Measurements from ENCODE around the gene FMR1. TPM values are rescaled to one million over a fixed set of nuclear protein-coding genes. Genes with fewer than 3 reads are reported as not detected.

The FMR1 gene
- total RNA-seq, 6 experiments from 2014 or later = 17.7 to 21.7 (median 19.9) TPM

- H3K27me3 Mint-ChIP-seq (ENCODE audit: insufficient read depth) = no peaks in the 10 kb centered on the region; the same call in 1 of the 2 replicates
- no peaks in the 10 kb centered on the region for H3K4me1 Mint-ChIP-seq (ENCODE audit: low read depth)
- no peak overlapping the region for H3K4me3 Mint-ChIP-seq
- no peaks in the 10 kb centered on the region for H3K9me3 Mint-ChIP-seq
- H3K27ac Mint-ChIP-seq = no peak overlapping the region
- no peak for DNase-seq
- H3K36me3 Mint-ChIP-seq (ENCODE audit: low read depth) = no peaks in the 10 kb centered on the region
- TF ChIP-seq, protein P1, sequence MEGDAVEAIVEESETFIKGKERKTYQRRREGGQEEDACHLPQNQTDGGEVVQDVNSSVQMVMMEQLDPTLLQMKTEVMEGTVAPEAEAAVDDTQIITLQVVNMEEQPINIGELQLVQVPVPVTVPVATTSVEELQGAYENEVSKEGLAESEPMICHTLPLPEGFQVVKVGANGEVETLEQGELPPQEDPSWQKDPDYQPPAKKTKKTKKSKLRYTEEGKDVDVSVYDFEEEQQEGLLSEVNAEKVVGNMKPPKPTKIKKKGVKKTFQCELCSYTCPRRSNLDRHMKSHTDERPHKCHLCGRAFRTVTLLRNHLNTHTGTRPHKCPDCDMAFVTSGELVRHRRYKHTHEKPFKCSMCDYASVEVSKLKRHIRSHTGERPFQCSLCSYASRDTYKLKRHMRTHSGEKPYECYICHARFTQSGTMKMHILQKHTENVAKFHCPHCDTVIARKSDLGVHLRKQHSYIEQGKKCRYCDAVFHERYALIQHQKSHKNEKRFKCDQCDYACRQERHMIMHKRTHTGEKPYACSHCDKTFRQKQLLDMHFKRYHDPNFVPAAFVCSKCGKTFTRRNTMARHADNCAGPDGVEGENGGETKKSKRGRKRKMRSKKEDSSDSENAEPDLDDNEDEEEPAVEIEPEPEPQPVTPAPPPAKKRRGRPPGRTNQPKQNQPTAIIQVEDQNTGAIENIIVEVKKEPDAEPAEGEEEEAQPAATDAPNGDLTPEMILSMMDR (IDR thresholded peaks at IDR 0.05) = no peak
These were observed 14.6 kb upstream of the FMR1 start for GRCh38 chrX:147897117-147897516.

- no peaks in the 10 kb centered on the region; the same call in 1 of the 2 replicates for H3K27me3 Mint-ChIP-seq (ENCODE audit: insufficient read depth)
- DNase-seq = no peak
- no peak overlapping the region for H3K4me3 Mint-ChIP-seq
- no peaks in the 10 kb centered on the region for H3K9me3 Mint-ChIP-seq
- H3K4me1 Mint-ChIP-seq (ENCODE audit: low read depth) = no peaks in the 10 kb centered on the region
- TF ChIP-seq, protein P1 (IDR thresholded peaks at IDR 0.05) = no peak
- no peak overlapping the region for H3K27ac Mint-ChIP-seq
- no peaks in the 10 kb centered on the region for H3K36me3 Mint-ChIP-seq (ENCODE audit: low read depth)
These were observed 12.8 kb upstream of the FMR1 start for GRCh38 chrX:147898951-147899350.

DNA sequence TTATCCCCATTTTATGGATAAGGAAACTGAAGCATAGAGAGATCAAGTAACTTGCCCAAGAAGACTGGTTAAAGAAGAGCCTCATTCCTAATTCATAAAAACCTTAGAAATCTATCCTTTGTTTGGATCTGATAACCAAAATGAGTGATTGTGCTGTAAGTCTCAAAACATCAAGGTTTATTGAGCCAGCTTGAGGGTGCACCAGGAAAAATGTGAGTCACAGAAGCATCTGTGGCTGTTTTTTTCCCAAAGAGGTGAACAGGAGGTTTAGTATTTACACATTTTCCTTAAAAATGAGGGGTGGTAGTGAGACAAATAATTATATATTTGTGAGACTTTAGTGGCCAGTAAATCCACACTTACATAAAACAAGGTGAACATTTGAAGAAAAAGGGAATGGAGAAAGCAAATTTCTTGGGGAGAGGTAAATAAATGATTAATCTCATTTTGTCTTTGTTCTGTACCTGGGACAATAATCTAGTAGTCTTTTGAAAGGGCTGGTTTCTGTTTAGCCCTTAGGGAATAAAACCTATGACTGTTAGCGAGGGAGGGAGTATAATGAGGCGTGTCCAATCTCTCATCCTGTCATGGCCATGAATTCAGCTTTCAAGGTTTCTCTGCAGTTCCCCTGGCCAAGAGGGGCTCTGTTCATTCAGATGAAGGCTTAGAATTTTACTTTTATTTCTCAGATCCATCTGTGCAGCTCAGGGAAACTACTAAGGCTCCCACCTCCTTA lies 12.2 kb upstream of the FMR1 start:
- no peak overlapping the region for H3K4me3 Mint-ChIP-seq
- no peak for DNase-seq
- H3K9me3 Mint-ChIP-seq = no peaks in the 10 kb centered on the region
- H3K27ac Mint-ChIP-seq = no peak overlapping the region
- no peaks in the 10 kb centered on the region for H3K36me3 Mint-ChIP-seq (ENCODE audit: low read depth)
- H3K27me3 Mint-ChIP-seq (ENCODE audit: insufficient read depth) = no peaks in the 10 kb centered on the region; the same call in 1 of the 2 replicates
- TF ChIP-seq, protein P1 (IDR thresholded peaks at IDR 0.05) = no peak
- no peaks in the 10 kb centered on the region for H3K4me1 Mint-ChIP-seq (ENCODE audit: low read depth)

- Mint-ChIP-seq H3K27ac (no peak overlapping the region), H3K36me3 (ENCODE audit: low read depth) (no peaks in the 10 kb centered on the region), H3K27me3 (ENCODE audit: insufficient read depth) (no peaks in the 10 kb centered on the region; the same call in 1 of the 2 replicates), H3K4me1 (ENCODE audit: low read depth) (no peaks in the 10 kb centered on the region), H3K4me3 (no peak overlapping the region), H3K9me3 (no peaks in the 10 kb centered on the region)
- no peak for DNase-seq
- TF ChIP-seq, protein P1 (IDR thresholded peaks at IDR 0.05) = no peak
These were observed 11.4 kb upstream of the FMR1 start for GRCh38 chrX:147900349-147900748.

GRCh38 chrX:147901461-147902126 lies 10.1 kb upstream of the FMR1 start:
- no peak overlapping the region for H3K4me3 Mint-ChIP-seq
- DNase-seq = no peak
- TF ChIP-seq, protein P1 (IDR thresholded peaks at IDR 0.05) = no peak
- H3K27me3 Mint-ChIP-seq (ENCODE audit: insufficient read depth) = no peaks in the 10 kb centered on the region
- no peaks in the 10 kb centered on the region for H3K36me3 Mint-ChIP-seq (ENCODE audit: low read depth)
- H3K27ac Mint-ChIP-seq = no peak overlapping the region
- H3K9me3 Mint-ChIP-seq = no peaks in the 10 kb centered on the region
- H3K4me1 Mint-ChIP-seq (ENCODE audit: low read depth) = no peaks in the 10 kb centered on the region
